Measurements from ENCODE around the gene PPM1H.

DNA sequence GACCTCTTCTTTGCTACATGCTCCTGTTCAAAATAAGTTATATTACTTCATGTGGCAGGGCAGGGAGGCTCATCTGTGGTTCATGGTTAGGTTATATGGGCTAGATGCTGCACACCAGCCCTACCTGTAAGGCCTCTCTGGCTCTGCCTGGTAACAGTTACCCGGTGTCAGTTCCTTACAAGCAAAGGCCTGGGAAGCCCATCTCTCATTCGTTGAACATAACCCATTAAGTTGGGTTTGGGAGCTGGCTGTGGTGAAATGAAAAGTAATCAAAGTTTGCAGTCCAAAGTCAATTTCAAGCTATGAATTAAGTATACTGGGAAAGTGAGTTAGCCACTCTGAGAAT is 183.2 kb downstream of the PPM1H start:
- TF ChIP-seq, protein P1, sequence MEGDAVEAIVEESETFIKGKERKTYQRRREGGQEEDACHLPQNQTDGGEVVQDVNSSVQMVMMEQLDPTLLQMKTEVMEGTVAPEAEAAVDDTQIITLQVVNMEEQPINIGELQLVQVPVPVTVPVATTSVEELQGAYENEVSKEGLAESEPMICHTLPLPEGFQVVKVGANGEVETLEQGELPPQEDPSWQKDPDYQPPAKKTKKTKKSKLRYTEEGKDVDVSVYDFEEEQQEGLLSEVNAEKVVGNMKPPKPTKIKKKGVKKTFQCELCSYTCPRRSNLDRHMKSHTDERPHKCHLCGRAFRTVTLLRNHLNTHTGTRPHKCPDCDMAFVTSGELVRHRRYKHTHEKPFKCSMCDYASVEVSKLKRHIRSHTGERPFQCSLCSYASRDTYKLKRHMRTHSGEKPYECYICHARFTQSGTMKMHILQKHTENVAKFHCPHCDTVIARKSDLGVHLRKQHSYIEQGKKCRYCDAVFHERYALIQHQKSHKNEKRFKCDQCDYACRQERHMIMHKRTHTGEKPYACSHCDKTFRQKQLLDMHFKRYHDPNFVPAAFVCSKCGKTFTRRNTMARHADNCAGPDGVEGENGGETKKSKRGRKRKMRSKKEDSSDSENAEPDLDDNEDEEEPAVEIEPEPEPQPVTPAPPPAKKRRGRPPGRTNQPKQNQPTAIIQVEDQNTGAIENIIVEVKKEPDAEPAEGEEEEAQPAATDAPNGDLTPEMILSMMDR (IDR thresholded peaks at IDR 0.05; ENCODE audit: borderline replicate concordance, extremely low read depth, low read length, poor library complexity, severe bottlenecking) = no peak
- TF ChIP-seq EZH2 (IDR thresholded peaks at IDR 0.05; ENCODE audit: borderline replicate concordance, low read depth, low read length, severe bottlenecking) = no peak
